Stimulated activated naive CD8-positive, alpha-beta T cell treated with anti-CD3 and anti-CD28 coated beads, Interleukin-15, amount 100 ng/mL, for 72 hours (primary cell): ENCODE results near the gene PTPN23.

Experiments used
- ATAC-seq: fragments of 150-1000 bp; cut with Tn5 transposase; 2 replicates; pipeline ENCODE4 v1.10.0; 2021; ENCODE audit warnings: mild to moderate bottlenecking, moderate library complexity
- DNase-seq, 2 donors: peaks; one replicate each; pipeline ENCODE4 v3.0.0; 2021 to 2022
- H3K27ac Mint-ChIP-seq, 2 donors: one replicate each; pipeline ENCODE4 v1.8.0; 2022; ENCODE audit warnings: mild to moderate bottlenecking in 2 of 2, mixed read lengths in 2 of 2, moderate library complexity in 2 of 2
- H3K27me3 Mint-ChIP-seq: one replicate; pipeline ENCODE4 v1.8.0; 2022; ENCODE audit warnings: mixed read lengths
- H3K4me1 Mint-ChIP-seq: one replicate; pipeline ENCODE4 v1.8.0; 2022; ENCODE audit warnings: mild to moderate bottlenecking, mixed read lengths
- H3K4me3 Mint-ChIP-seq, 2 donors: one replicate each; pipeline ENCODE4 v1.8.0; 2022; ENCODE audit warnings: mild to moderate bottlenecking in 2 of 2, mixed read lengths in 2 of 2, moderate library complexity in 1 of 2
- H3K9me3 Mint-ChIP-seq, 2 donors: one replicate each; pipeline ENCODE4 v1.8.0; 2022; ENCODE audit warnings: mixed read lengths in 2 of 2

The PTPN23 gene

GRCh38 chr3:47419083-47420043 is 38.5 kb downstream of the PTPN23 start:
- Mint-ChIP-seq H3K4me1 (peaks cover 45% of the 10 kb centered on the region), H3K9me3 (no peaks in the 10 kb centered on the region), H3K4me3 (no peak overlapping the region), H3K27ac (peak overlapping the region; percentile 42 to 82), H3K27me3 (no peaks in the 10 kb centered on the region)
- no peak for DNase-seq
- ATAC-seq = no peak

- H3K4me3 Mint-ChIP-seq = no peak overlapping the region
- H3K4me1 Mint-ChIP-seq = peaks cover 45% of the 10 kb centered on the region
- H3K27ac Mint-ChIP-seq = peak overlapping the region; percentile 40 to 82
- ATAC-seq = no peak
- no peaks in the 10 kb centered on the region for H3K27me3 Mint-ChIP-seq
- H3K9me3 Mint-ChIP-seq = no peaks in the 10 kb centered on the region
- DNase-seq = no peak
Measured at GRCh38 chr3:47420044-47420430, 39.2 kb downstream of the PTPN23 start.

- peak; percentile 88 to 91 for DNase-seq
- no peaks in the 10 kb centered on the region for H3K9me3 Mint-ChIP-seq
- H3K27me3 Mint-ChIP-seq = no peaks in the 10 kb centered on the region
- peak overlapping the region; percentile 99 for H3K27ac Mint-ChIP-seq
- ATAC-seq = peak; percentile 89
- H3K4me1 Mint-ChIP-seq = peaks cover 37% of the 10 kb centered on the region
- H3K4me3 Mint-ChIP-seq = peak overlapping the region; percentile 67 to 73
Measured at GRCh38 chr3:47420511-47421484, 40.0 kb downstream of the PTPN23 start.

- no peaks in the 10 kb centered on the region for H3K9me3 Mint-ChIP-seq
- peak in 1 of 2 donors; percentile 17 for DNase-seq
- H3K4me3 Mint-ChIP-seq = peak overlapping the region in 1 of 2 donors; percentile 73
- H3K4me1 Mint-ChIP-seq = peaks cover 34% of the 10 kb centered on the region
- ATAC-seq = no peak
- peak overlapping the region; percentile 99 for H3K27ac Mint-ChIP-seq
- H3K27me3 Mint-ChIP-seq = no peaks in the 10 kb centered on the region
Measured at GRCh38 chr3:47421741-47422649, 41.2 kb downstream of the PTPN23 start.

- ATAC-seq (no peak), DNase-seq (no peak)
- Mint-ChIP-seq H3K4me3 (no peak overlapping the region), H3K27me3 (no peaks in the 10 kb centered on the region), H3K9me3 (no peaks in the 10 kb centered on the region), H3K4me1 (peaks cover 34% of the 10 kb centered on the region), H3K27ac (peak overlapping the region in 1 of 2 donors; percentile 89)
Measured at GRCh38 chr3:47422743-47423142, 41.9 kb downstream of the PTPN23 start.

GRCh38 chr3:47423548-47424145 is 42.8 kb downstream of the PTPN23 start:
- DNase-seq (no peak), ATAC-seq (no peak)
- Mint-ChIP-seq H3K4me3 (no peak overlapping the region), H3K4me1 (peaks cover 34% of the 10 kb centered on the region), H3K27ac (peak overlapping the region; percentile 38 to 76), H3K27me3 (no peaks in the 10 kb centered on the region), H3K9me3 (no peaks in the 10 kb centered on the region)

- H3K4me3 Mint-ChIP-seq = no peak overlapping the region
- no peak for DNase-seq
- no peaks in the 10 kb centered on the region for H3K27me3 Mint-ChIP-seq
- ATAC-seq = no peak
- no peaks in the 10 kb centered on the region for H3K9me3 Mint-ChIP-seq
- H3K4me1 Mint-ChIP-seq = peaks cover 34% of the 10 kb centered on the region
- H3K27ac Mint-ChIP-seq = no peak overlapping the region
Measured at GRCh38 chr3:47424434-47425382, 43.9 kb downstream of the PTPN23 start.

- ATAC-seq = no peak
- Mint-ChIP-seq H3K4me3 (no peak overlapping the region), H3K27ac (no peak overlapping the region), H3K4me1 (peaks cover 33% of the 10 kb centered on the region), H3K9me3 (no peaks in the 10 kb centered on the region), H3K27me3 (no peaks in the 10 kb centered on the region)
- no peak for DNase-seq
Measured at GRCh38 chr3:47425383-47425778, 44.6 kb downstream of the PTPN23 start.

- H3K27ac Mint-ChIP-seq = peak overlapping the region in 1 of 2 donors; percentile 68
- ATAC-seq (no peak), DNase-seq (no peak)
- H3K4me3 Mint-ChIP-seq = no peak overlapping the region
- H3K4me1 Mint-ChIP-seq = peaks cover 27% of the 10 kb centered on the region
- H3K9me3 Mint-ChIP-seq = no peaks in the 10 kb centered on the region
- no peaks in the 10 kb centered on the region for H3K27me3 Mint-ChIP-seq
Measured at GRCh38 chr3:47425959-47426358, 45.1 kb downstream of the PTPN23 start.

- H3K27ac Mint-ChIP-seq = no peak overlapping the region
- no peaks in the 10 kb centered on the region for H3K9me3 Mint-ChIP-seq
- H3K4me1 Mint-ChIP-seq = peaks cover 8% of the 10 kb centered on the region
- DNase-seq (no peak), ATAC-seq (no peak)
- no peak overlapping the region for H3K4me3 Mint-ChIP-seq
- no peaks in the 10 kb centered on the region for H3K27me3 Mint-ChIP-seq
Measured at GRCh38 chr3:47427866-47428265, 47.0 kb downstream of the PTPN23 start.

GRCh38 chr3:47428662-47429061 is 47.8 kb downstream of the PTPN23 start:
- Mint-ChIP-seq H3K4me1 (no peaks in the 10 kb centered on the region), H3K27ac (no peak overlapping the region), H3K9me3 (no peaks in the 10 kb centered on the region), H3K27me3 (no peaks in the 10 kb centered on the region), H3K4me3 (no peak overlapping the region)
- ATAC-seq = no peak
- no peak for DNase-seq

GRCh38 chr3:47429476-47430270 is 48.9 kb downstream of the PTPN23 start:
- no peaks in the 10 kb centered on the region for H3K27me3 Mint-ChIP-seq
- H3K9me3 Mint-ChIP-seq = no peaks in the 10 kb centered on the region
- no peak overlapping the region for H3K4me3 Mint-ChIP-seq
- ATAC-seq (no peak), DNase-seq (no peak)
- H3K4me1 Mint-ChIP-seq = no peaks in the 10 kb centered on the region
- peak overlapping the region in 1 of 2 donors; percentile 56 for H3K27ac Mint-ChIP-seq

- ATAC-seq (no peak), DNase-seq (no peak)
- H3K4me3 Mint-ChIP-seq = no peak overlapping the region
- no peaks in the 10 kb centered on the region for H3K9me3 Mint-ChIP-seq
- no peaks in the 10 kb centered on the region for H3K4me1 Mint-ChIP-seq
- H3K27ac Mint-ChIP-seq = no peak overlapping the region
- H3K27me3 Mint-ChIP-seq = no peaks in the 10 kb centered on the region
Measured at GRCh38 chr3:47430606-47431005, 49.8 kb downstream of the PTPN23 start.
